ENCODE data around the gene IL1RN. TPM values are rescaled to one million over a fixed set of nuclear protein-coding genes. Genes with fewer than 3 reads are reported as not detected.

Gene IL1RN
- polyA plus RNA-seq (2012; rRNA removed) = not detected in 2 replicates
- not detected in 2 replicates for polyA plus RNA-seq (2012; cell fraction: cytosol; rRNA removed)
- not detected in 2 replicates for polyA plus RNA-seq (2012; cell fraction: nucleus; rRNA removed)

DNA sequence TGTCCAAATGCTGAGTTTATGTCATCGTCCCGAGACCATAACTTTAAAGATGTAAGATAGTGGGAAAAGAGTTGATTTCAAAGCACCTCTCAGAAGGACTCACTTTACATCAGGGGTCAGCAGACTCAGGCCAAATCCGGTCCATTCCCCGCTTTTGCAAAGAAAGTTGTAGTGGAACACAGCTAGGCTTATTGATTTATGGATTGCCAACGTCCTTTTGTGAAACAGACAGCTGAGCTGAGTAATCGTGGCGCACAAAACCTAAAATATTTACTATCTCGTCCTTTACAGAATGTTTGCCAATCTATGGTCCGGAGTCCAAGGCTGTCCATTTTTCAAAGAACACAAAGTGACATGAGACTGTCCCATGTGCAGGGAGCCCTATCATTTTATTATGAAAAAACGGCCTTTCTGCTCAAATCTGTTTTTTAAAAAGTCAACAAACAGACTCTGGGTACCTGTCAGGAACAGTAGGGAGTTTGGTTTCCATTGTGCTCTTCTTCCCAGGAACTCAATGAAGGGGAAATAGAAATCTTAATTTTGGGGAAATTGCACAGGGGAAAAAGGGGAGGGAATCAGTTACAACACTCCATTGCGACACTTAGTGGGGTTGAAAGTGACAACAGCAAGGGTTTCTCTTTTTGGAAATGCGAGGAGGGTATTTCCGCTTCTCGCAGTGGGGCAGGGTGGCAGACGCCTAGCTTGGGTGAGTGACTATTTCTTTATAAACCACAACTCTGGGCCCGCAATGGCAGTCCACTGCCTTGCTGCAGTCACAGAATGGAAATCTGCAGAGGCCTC, at the start of gene IL1RN:
Gene IL1RN, plus strand, starts transcription at position 754 of the 801 bp plus-strand sequence. Its CDS starts 27 bp downstream, at position 781.
- Histone ChIP-seq H3K9ac (no peak within 1 kb of the TSS), H2AFZ (ENCODE audit: low read depth) (no peak within 1 kb of the TSS), H3K79me2 (ENCODE audit: insufficient read depth) (no peaks in the 10 kb centered on the region), H3K27me3 (ENCODE audit: insufficient read depth) (peaks cover 21% of the 10 kb centered on the region), H3K4me1 (ENCODE audit: control insufficient read depth in 1 of 2, insufficient read depth in 2 of 2, low read depth in 1 of 2, low read length in 1 of 2) (no peaks in the 10 kb centered on the region), H3K9me2 (no peaks in the 10 kb centered on the region), H3F3A (replicated peaks; ENCODE audit: insufficient read depth) (no peaks in the 10 kb centered on the region), H4K20me1 (ENCODE audit: insufficient read depth) (no peaks in the 10 kb centered on the region), H3K36me3 (replicated peaks in 1 of 2; ENCODE audit: control insufficient read depth in 1 of 2, insufficient read depth in 2 of 2, low read length in 1 of 2) (no peaks in the 10 kb centered on the region), H3K4me3 (ENCODE audit: low read depth in 2 of 2, low read length in 1 of 2) (no peak within 1 kb of the TSS), H3K9me3 (no peaks in the 10 kb centered on the region), H3K4me2 (no peak within 1 kb of the TSS), H3K27ac (ENCODE audit: low read depth in 2 of 2, low read length in 1 of 2) (no peak within 1 kb of the TSS)
- POLR2A ChIA-PET = no interaction called here
- no peak for DNase-seq
- CTCF ChIA-PET = interaction anchor here (0.8 to 7.4 kb wide), 2 partner anchors 11 to 72 kb away, joined by 3 to 51 read pairs; no protein-coding TSS in a partner anchor
- 28% methylated on average over 16 of the region's 16 CpGs for WGBS (ENCODE audit: low lambda C conversion rate)
- TF ChIP-seq ELF1 (IDR thresholded peaks at IDR 0.05) = no peak
- TF ChIP-seq RCOR1 (IDR thresholded peaks at IDR 0.05; ENCODE audit: low read length) = no peak
- TF ChIP-seq, protein P1, sequence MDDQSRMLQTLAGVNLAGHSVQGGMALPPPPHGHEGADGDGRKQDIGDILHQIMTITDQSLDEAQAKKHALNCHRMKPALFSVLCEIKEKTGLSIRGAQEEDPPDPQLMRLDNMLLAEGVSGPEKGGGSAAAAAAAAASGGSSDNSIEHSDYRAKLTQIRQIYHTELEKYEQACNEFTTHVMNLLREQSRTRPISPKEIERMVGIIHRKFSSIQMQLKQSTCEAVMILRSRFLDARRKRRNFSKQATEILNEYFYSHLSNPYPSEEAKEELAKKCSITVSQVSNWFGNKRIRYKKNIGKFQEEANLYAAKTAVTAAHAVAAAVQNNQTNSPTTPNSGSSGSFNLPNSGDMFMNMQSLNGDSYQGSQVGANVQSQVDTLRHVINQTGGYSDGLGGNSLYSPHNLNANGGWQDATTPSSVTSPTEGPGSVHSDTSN (IDR thresholded peaks at IDR 0.05) = no peak
- no peak for TF ChIP-seq EP300 (IDR thresholded peaks at IDR 0.05; ENCODE audit: borderline replicate concordance in 1 of 2, low read depth in 1 of 2, low read length in 1 of 2)
- no peak for TF ChIP-seq TAF1 (IDR thresholded peaks at IDR 0.05; ENCODE audit: borderline replicate concordance, low read depth, low read length)
- TF ChIP-seq, protein P2, sequence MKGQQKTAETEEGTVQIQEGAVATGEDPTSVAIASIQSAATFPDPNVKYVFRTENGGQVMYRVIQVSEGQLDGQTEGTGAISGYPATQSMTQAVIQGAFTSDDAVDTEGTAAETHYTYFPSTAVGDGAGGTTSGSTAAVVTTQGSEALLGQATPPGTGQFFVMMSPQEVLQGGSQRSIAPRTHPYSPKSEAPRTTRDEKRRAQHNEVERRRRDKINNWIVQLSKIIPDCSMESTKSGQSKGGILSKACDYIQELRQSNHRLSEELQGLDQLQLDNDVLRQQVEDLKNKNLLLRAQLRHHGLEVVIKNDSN (IDR thresholded peaks at IDR 0.05; ENCODE audit: borderline replicate concordance, low read depth) = no peak
- no peak for TF ChIP-seq RFX5 (IDR thresholded peaks at IDR 0.05; ENCODE audit: low read length)

DNA sequence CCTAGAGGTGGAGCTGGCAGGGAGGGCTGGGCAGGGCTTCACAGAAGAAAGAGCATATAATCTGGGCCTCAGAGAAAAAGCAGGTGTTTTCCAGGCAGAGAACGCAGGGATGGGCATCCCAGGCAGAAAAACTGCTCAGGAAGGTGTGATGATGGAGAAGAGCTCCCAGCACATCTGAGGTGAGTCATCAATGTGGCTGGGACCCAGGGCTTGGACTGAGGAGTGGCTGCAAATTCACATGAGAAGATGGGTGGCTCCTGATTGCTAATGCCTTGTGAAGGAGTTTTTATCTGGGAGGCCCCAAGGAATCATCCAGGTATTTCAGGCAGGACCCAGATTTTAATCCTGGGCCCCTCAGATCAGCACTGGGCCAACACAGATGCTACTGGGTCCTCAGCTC, 49.5 kb upstream of the IL1RN start:
- Histone ChIP-seq H3K4me2 (no peak overlapping the region), H4K20me1 (ENCODE audit: insufficient read depth) (no peaks in the 10 kb centered on the region), H2AFZ (ENCODE audit: low read depth) (no peak overlapping the region), H3K79me2 (ENCODE audit: insufficient read depth) (no peaks in the 10 kb centered on the region), H3K36me3 (replicated peaks in 1 of 2; ENCODE audit: control insufficient read depth in 1 of 2, insufficient read depth in 2 of 2, low read length in 1 of 2) (no peaks in the 10 kb centered on the region), H3K4me1 (ENCODE audit: control insufficient read depth in 1 of 2, insufficient read depth in 2 of 2, low read depth in 1 of 2, low read length in 1 of 2) (no peaks in the 10 kb centered on the region), H3K4me3 (ENCODE audit: low read depth in 2 of 2, low read length in 1 of 2) (no peak overlapping the region), H3K9me3 (no peaks in the 10 kb centered on the region), H3K27me3 (ENCODE audit: insufficient read depth) (no peaks in the 10 kb centered on the region; the same call in 1 of the 2 replicates), H3F3A (replicated peaks; ENCODE audit: insufficient read depth) (no peaks in the 10 kb centered on the region), H3K27ac (ENCODE audit: low read depth in 2 of 2, low read length in 1 of 2) (no peak overlapping the region), H3K9me2 (no peaks in the 10 kb centered on the region), H3K9ac (no peak overlapping the region)
- WGBS (ENCODE audit: low lambda C conversion rate) = 0% methylated on average over 1 of the region's 1 CpG
- ChIA-PET CTCF (interaction anchor here (1.1 to 1.4 kb wide), 3 partner anchors 26 to 1033 kb away, joined by 3 read pairs; no protein-coding TSS in a partner anchor), POLR2A (no interaction called here)
- no peak for DNase-seq
- no peak for TF ChIP-seq NRF1 (IDR thresholded peaks at IDR 0.05; ENCODE audit: low read depth, low read length)
- no peak for TF ChIP-seq ZBTB33 (IDR thresholded peaks at IDR 0.05; ENCODE audit: borderline replicate concordance, low read depth)
- TF ChIP-seq CTCF (IDR thresholded peaks at IDR 0.05) = no peak
- TF ChIP-seq TEAD4 (IDR thresholded peaks at IDR 0.05; ENCODE audit: borderline replicate concordance, insufficient read depth) = no peak
- no peak for TF ChIP-seq FOXM1 (IDR thresholded peaks at IDR 0.05; ENCODE audit: low read depth)
- TF ChIP-seq RFX5 (IDR thresholded peaks at IDR 0.05; ENCODE audit: low read length) = no peak
- no peak for TF ChIP-seq GATA2 (CRISPR knock-in tag; IDR thresholded peaks at IDR 0.05)
- no peak for TF ChIP-seq POLR2AphosphoS5 (IDR thresholded peaks at IDR 0.05; ENCODE audit: low read depth, low read length)
- TF ChIP-seq, protein P3, sequence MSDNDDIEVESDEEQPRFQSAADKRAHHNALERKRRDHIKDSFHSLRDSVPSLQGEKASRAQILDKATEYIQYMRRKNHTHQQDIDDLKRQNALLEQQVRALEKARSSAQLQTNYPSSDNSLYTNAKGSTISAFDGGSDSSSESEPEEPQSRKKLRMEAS (IDR thresholded peaks at IDR 0.05; ENCODE audit: low read depth) = no peak
- TF ChIP-seq YY1 (IDR thresholded peaks at IDR 0.05; ENCODE audit: low read depth) = no peak
- TF ChIP-seq RAD21 (IDR thresholded peaks at IDR 0.05; ENCODE audit: low read length) = no peak
- TF ChIP-seq ELF1 (IDR thresholded peaks at IDR 0.05) = no peak

All from SK-N-SH (cell line).